ENCODE results near the gene MACC1. TPM values are rescaled to one million over a fixed set of nuclear protein-coding genes. Genes with fewer than 3 reads are reported as not detected.

The MACC1 gene
- total and polyA plus RNA-seq, 9 of the 15 experiments (the other 6 are each of a cell fraction or from before 2014, with no cell fraction given), result 5.9 to 30.2 (median 10.4) TPM

DNA sequence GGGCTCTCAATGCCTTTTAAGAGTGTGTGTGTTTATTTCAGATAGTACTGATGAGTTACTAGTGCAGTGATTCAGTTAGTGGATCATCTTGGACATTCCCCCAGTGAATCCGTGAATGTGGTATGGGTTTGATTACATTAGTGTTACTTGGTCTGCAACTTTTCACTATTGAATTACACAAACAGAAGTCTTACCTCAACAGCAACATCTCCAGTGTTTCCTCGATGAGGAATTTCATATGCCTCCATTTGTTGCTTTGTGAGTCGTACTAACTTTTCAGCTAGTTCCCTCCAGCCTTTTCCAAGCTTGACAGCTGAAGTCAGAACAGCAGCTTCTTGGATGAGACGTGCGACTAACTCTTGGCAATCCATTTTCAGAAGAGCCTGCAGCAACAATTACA lies 63.2 kb downstream of the MACC1 start (continued):
- TF ChIP-seq ARID1B (IDR thresholded peaks at IDR 0.05) (no peak), ZNF77 (CRISPR knock-in tag; IDR thresholded peaks at IDR 0.05) (no peak), ZNF699 (CRISPR knock-in tag; IDR thresholded peaks at IDR 0.05; ENCODE audit: insufficient replicate concordance) (no peak), ARID2 (IDR thresholded peaks at IDR 0.05) (no peak)

DNA sequence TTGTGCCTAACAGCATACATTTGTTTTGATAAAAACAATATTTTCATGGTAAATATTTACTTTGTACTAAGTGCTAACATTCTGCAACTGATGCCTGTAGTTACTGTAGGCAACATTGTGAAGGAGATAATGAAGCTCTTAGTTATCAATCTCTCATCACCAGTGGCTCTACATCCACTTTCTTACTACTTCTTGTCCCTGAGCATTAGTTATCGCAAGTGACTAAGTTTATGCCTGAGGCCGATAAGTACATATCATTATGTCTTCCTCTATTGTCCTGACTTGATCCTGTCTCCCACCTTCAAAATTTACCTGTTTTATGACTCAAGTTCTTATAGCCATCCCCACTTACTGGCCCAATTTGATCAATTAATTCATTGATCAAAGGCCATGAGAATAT lies 63.6 kb downstream of the MACC1 start:
- no peak overlapping the region for H3K4me2 ChIP-seq (ENCODE audit: insufficient read depth, low read length)
- H3K4me3 ChIP-seq, result no peak overlapping the region
- in situ Hi-C loops (cut with MboI) (loop anchor here (25.0 kb wide), 1 partner anchor 391 kb away; the partner anchor contains the start of gene TMEM196), intact Hi-C loops (cut with micrococcal nuclease) (no loop called here)
- no peaks in the 10 kb centered on the region for H3K79me2 ChIP-seq (ENCODE audit: control insufficient read depth, insufficient read depth, low read length)
- DNase-seq (ENCODE audit: extremely low read depth in 1 of 4, low spot score in 3 of 4), result no peak
- no peaks in the 10 kb centered on the region for H3K27me3 ChIP-seq (ENCODE audit: control insufficient read depth in 2 of 2, insufficient read depth in 2 of 2, low read length in 2 of 2)
- no peaks in the 10 kb centered on the region for H3K9me3 ChIP-seq (replicated peaks; ENCODE audit: control insufficient read depth, insufficient read depth, low read depth, low read length)
- H3K36me3 ChIP-seq (ENCODE audit: control insufficient read depth, insufficient read depth, low read length), result peaks cover 13% of the 10 kb centered on the region; the same call in 2 of the 3 replicates
- CTCF ChIA-PET (ENCODE audit: low intra/inter-chr PET ratio), result no interaction called here
- FAIRE-seq, result peak; percentile 15
- no peaks in the 10 kb centered on the region for H3K4me1 ChIP-seq (replicated peaks in 1 of 2; ENCODE audit: control insufficient read depth in 2 of 2, insufficient read depth in 2 of 2, low read length in 2 of 2)
- WGBS (ENCODE audit: insufficient coverage, low coverage, missing lambda C conversion rate), result 88% methylated on average over 2 of the region's 2 CpGs
- no peaks in the 10 kb centered on the region for H3K9me1 ChIP-seq (ENCODE audit: control insufficient read depth, insufficient read depth, low read length)
- no peak for ATAC-seq
- H3K9ac ChIP-seq (ENCODE audit: insufficient read depth in 1 of 2, low read depth in 2 of 2, low read length in 2 of 2), result no peak overlapping the region
- no peak overlapping the region for H3K27ac ChIP-seq (ENCODE audit: extremely low read depth, low read depth, low read length)
- BruUV-seq (replicated peaks), result no TSS peak
- POLR2A ChIA-PET, result no interaction called here
- H2AFZ ChIP-seq (ENCODE audit: low read depth, low read length), result no peak overlapping the region
- no peaks in the 10 kb centered on the region for H4K20me1 ChIP-seq (replicated peaks; ENCODE audit: control insufficient read depth, insufficient read depth, low read length)
- TF ChIP-seq CBFA2T3 (IDR thresholded peaks at IDR 0.05), result peak; percentile 46; the same call in 1 of the 2 replicates
- peak; percentile 37; the same call in 1 of the 2 replicates for TF ChIP-seq TAL1 (IDR thresholded peaks at IDR 0.05)
- peak; percentile 34; the same call in 1 of the 2 replicates for TF ChIP-seq SMARCE1 (IDR thresholded peaks at IDR 0.05)
- no peak for TF ChIP-seq ZNF584 (CRISPR knock-in tag; IDR thresholded peaks at IDR 0.05; ENCODE audit: low read depth)
- TF ChIP-seq HNRNPH1 (optimal IDR thresholded peaks at IDR 0.05; ENCODE audit: low read depth, low read length), result no peak
- TF ChIP-seq, protein P1, sequence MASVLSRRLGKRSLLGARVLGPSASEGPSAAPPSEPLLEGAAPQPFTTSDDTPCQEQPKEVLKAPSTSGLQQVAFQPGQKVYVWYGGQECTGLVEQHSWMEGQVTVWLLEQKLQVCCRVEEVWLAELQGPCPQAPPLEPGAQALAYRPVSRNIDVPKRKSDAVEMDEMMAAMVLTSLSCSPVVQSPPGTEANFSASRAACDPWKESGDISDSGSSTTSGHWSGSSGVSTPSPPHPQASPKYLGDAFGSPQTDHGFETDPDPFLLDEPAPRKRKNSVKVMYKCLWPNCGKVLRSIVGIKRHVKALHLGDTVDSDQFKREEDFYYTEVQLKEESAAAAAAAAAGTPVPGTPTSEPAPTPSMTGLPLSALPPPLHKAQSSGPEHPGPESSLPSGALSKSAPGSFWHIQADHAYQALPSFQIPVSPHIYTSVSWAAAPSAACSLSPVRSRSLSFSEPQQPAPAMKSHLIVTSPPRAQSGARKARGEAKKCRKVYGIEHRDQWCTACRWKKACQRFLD (CRISPR knock-in tag; IDR thresholded peaks at IDR 0.05), result no peak
- TF ChIP-seq ZNF586 (CRISPR knock-in tag; conservative IDR thresholded peaks at IDR 0.05), result no peak
- TF ChIP-seq HDGF (IDR thresholded peaks at IDR 0.05), result no peak
- TF ChIP-seq MEIS2 (IDR thresholded peaks at IDR 0.05; ENCODE audit: partially characterized antibody), result peak; percentile 62
- TF ChIP-seq SRSF9 (IDR thresholded peaks at IDR 0.05; ENCODE audit: borderline replicate concordance, low read depth, low read length), result no peak
- TF ChIP-seq RBM14 (IDR thresholded peaks at IDR 0.05; ENCODE audit: borderline replicate concordance, insufficient read depth, low read depth, low read length), result no peak
- no peak for TF ChIP-seq KAT8 (IDR thresholded peaks at IDR 0.05; ENCODE audit: low read depth)
- TF ChIP-seq CBX5 (IDR thresholded peaks at IDR 0.05; ENCODE audit: borderline replicate concordance, low read depth), result no peak
- no peak for TF ChIP-seq ETV1 (tag; conservative IDR thresholded peaks at IDR 0.05; ENCODE audit: low read depth)
- TF ChIP-seq ESRRA (IDR thresholded peaks at IDR 0.05; ENCODE audit: borderline replicate concordance, low read depth), result no peak
- no peak for TF ChIP-seq ATF7 (IDR thresholded peaks at IDR 0.05)
- TF ChIP-seq, protein P2, sequence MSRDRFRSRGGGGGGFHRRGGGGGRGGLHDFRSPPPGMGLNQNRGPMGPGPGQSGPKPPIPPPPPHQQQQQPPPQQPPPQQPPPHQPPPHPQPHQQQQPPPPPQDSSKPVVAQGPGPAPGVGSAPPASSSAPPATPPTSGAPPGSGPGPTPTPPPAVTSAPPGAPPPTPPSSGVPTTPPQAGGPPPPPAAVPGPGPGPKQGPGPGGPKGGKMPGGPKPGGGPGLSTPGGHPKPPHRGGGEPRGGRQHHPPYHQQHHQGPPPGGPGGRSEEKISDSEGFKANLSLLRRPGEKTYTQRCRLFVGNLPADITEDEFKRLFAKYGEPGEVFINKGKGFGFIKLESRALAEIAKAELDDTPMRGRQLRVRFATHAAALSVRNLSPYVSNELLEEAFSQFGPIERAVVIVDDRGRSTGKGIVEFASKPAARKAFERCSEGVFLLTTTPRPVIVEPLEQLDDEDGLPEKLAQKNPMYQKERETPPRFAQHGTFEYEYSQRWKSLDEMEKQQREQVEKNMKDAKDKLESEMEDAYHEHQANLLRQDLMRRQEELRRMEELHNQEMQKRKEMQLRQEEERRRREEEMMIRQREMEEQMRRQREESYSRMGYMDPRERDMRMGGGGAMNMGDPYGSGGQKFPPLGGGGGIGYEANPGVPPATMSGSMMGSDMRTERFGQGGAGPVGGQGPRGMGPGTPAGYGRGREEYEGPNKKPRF (IDR thresholded peaks at IDR 0.05; ENCODE audit: low read depth, low read length), result no peak
- TF ChIP-seq ZEB2 (IDR thresholded peaks at IDR 0.05), result no peak
- TF ChIP-seq ZNF707 (CRISPR knock-in tag; conservative IDR thresholded peaks at IDR 0.05), result no peak
